ENCODE results near the gene AIG1.

The AIG1 gene

GRCh38 chr6:143372199-143372882 is 311.7 kb downstream of the AIG1 start:
- no peak for DNase-seq (ENCODE audit: low spot score)

GRCh38 chr6:143374014-143374413 is 313.3 kb downstream of the AIG1 start:
- no peak for DNase-seq (ENCODE audit: low spot score)

GRCh38 chr6:143375022-143375585 is 314.4 kb downstream of the AIG1 start:
- no peak for DNase-seq (ENCODE audit: low spot score)

- no peak for DNase-seq (ENCODE audit: low spot score)
Measured at GRCh38 chr6:143376375-143376774, 315.7 kb downstream of the AIG1 start.

GRCh38 chr6:143376861-143377260 is 316.2 kb downstream of the AIG1 start:
- DNase-seq (ENCODE audit: low spot score): no peak

- DNase-seq (ENCODE audit: low spot score): no peak
Measured at GRCh38 chr6:143385636-143386035, 324.9 kb downstream of the AIG1 start.

GRCh38 chr6:143390278-143390677 is 329.6 kb downstream of the AIG1 start:
- DNase-seq (ENCODE audit: low spot score): no peak
